GM21576 (cell line): ENCODE results near the gene ETHE1.

Experiments used
- ATAC-seq: cut with Tn5 transposase; IDR thresholded peaks from one replicate; pipeline ENCODE4 v1.9.1; 2021; ENCODE audit warnings: mild to moderate bottlenecking, moderate library complexity; ENCODE audit not compliant: unreplicated experiment

The ETHE1 gene, protein sequence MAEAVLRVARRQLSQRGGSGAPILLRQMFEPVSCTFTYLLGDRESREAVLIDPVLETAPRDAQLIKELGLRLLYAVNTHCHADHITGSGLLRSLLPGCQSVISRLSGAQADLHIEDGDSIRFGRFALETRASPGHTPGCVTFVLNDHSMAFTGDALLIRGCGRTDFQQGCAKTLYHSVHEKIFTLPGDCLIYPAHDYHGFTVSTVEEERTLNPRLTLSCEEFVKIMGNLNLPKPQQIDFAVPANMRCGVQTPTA

DNA sequence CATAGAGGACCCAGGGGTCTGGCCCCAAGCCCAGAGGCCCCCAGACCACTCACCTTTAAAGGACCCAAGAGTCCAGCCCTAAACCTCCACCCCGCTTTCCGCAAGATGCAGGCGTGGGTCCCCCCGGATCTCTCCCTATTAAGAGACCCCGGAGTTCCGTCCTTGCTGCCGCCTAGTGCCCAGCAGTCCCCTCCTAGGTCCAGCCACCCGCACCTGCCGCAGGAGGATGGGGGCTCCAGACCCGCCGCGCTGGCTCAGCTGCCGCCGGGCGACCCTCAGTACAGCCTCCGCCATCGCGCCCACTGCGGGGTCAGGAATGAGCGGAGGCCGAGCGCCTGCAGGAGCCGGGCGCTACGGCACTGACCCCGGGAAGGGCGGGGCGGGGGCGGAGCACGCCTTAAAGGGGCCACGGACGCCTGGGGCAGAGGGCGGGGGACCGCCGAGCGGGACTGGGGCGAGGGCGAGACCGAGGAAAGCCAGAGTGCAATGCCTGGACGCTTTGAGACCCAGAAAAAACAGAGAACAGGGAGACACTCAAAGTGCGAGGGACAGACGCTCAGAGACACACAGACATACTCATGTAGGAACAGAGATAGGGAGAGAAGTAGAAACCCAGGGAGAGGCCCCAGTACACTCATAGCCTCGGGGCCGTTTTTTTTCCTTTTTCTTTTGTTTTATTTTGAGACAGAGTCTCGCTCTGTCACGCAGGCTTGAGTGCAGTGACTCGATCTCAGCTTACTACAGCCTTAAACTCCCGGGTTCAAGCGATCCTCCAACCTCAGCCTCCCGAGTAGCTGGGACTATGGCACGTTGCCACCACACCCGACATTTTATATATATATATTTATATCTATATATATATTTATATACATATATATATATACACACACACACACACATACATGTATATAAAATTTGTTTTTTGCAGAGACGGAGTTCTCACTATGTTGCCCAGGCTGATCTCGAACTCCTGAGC lies at the start of gene ETHE1:
Gene ETHE1 (minus strand): TSS at position 318 of the 976 bp plus-strand sequence. CDS start 24 bp downstream, at position 294.
- ATAC-seq, result peak; percentile 56

DNA sequence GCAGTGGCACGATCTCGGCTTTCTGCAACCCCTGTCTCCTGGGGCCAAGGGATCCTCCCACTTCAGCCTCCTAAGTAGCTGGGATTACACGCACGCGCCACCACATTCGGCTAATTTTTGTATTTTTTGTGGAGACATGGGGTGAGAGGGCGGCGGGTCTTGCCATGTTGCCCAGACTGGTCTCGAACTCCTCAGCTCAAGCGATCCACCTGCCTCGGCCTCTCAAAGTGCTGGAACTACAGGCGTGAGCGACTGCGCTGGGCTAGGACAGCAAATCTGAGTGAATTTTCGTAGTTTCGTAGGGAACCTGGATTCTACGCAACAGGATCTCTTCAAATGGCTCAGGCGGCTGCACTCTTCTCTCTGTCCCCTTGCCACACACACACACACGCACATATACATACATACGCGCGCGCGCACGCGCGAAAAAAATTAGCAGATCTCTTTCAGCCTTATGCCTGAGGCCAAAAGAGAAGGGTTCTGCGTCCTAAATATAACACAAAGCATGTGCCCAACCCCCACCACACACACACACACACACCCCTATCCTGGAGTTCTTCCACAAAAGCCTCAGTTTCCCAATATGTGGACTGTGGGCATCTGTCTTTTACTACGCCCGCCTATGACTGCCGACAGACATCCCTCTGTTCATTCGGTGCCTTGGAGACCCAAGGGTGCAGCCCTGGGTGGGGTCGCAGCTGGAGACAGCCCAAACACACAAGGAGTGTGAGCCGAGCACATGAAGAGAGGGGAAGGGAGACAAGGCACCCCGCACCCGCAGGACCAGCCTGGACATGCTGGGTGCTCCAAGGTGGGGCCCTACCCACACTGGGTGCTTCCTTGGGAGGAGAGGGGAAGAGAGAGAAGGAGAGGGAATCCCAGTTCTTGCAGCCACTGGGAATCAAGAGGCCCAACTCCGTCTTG lies 49.2 kb upstream of the ETHE1 start:
- ATAC-seq, result no peak

DNA sequence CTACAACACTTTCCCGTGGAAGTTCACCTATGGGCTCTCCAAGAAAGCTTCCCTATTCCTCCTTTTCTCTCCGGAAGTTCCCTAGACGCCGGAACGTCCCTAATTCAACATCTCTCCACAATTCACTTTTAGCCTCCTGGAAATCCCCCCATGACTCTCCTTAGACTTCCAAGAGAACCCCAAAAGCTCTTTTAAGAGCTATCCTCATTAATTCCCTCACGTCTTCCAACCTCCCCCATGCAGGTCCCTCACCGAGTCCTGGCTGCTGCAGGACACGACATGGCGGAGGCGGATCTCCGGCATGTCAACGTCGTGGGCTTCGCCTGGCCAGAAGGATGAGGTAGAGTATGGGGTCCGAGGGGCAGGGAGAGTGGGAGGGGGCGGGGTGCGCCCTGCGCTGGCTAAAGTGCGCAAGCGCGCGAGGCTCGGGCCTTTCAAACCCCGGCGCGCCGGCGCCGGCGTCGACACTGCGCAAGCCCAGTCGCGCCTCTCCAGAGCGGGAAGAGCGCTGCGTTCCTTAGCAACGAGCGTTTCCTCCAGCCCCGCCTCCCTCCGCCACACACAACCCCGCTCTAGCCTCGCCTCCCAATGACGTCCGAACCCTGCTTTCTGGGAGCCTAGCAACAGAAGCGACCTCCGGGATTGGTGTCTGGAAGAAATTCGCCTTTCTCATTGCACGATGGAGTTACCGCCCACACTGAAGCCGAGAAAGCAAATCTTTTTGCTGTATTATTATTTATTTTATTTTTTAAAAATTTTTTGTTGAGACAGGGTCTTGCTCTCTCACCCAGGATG lies 48.4 kb upstream of the ETHE1 start, which contains the start of the genes PINLYP and XRCC1:
Gene PINLYP (plus strand): TSS at position 646 of the 795 bp plus-strand sequence. CDS start 1,391 bp downstream, outside the sequence.
Gene XRCC1 (minus strand): TSS at position 372 of the 795 bp plus-strand sequence. CDS start 69 bp downstream, at position 303.
- peak; percentile 94 for ATAC-seq

DNA sequence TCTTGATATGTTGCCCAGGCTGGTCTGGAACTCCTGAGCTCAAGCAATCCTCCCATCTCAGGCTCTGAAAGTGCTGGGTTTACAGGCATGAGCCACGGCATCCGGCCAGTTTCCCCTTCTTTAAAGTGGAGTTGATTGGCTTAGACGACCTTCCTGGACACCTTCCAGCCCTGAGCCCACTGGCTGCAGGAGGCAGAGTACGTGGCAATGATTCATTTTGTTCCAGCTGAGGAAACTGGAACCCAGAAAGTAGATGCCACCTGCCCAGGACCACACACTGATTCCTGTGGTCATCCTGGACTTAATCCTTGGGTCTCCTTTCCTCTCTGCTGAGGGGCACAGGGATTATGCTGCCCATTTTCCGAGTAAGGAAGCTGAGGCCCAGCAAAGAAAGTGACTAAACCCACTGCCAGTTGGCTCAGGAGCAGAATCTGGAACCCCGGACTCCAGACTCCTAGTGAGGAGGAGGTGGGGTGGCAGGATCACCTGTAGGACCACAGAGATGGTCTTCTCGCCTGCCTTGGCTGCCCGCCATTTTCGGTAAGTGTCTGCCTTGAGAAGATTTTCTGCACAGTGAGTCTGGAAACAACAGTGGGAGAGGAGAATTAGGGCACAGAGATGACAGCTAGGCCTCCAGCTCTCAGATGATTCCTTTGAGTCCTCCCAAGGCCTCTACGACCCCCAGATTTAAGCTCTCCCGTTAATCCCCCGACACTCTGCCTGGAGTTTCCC lies 47.6 kb upstream of the ETHE1 start:
- no peak for ATAC-seq

DNA sequence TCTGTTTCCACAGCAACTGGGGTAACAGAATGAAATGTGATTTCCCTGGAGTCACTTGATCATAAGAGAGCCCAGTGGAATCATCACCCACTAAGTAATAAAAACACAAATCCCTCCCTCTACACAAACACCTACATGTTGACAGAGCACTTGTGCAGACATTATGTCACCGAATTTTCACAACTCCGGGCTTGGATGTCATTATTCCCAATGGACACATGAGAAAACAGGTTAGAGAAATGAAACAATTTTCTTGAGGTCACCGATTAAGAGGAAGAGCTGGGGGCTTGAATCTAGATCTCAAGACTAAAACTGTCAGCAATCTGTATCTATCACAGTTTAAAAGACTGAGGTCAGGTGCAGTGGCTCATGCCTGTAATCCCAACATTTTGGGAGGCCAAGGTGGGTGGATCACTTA lies 45.2 kb upstream of the ETHE1 start:
- no peak for ATAC-seq

DNA sequence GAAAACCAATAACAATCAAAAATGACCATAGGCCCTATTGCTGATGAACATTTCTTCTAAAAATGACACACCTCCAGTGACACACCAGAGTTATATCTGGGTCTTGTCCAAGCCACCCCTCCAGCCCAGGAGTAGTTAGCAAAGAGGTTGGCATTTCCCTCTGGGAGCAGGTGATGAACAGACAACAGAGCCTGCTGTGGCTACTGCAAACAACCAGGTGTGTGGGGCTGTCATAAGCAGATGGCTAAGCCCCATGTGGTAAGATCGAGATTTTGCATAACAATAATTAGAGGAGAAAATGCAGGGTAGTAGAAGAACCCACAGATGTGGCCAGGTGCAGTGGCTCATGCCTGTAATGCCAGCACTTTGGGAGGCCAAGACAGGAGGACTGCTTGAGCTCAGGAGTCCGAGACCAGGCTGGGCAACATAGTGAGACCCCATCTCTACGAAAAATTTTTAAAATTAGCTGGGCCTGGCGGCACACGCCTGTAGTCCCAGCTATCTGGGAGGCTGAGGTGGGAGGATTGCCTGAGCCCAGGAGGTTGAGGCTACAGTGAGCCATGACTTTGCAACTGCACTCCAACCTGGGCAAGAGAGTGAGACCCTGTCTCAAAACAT lies 43.3 kb upstream of the ETHE1 start:
- ATAC-seq, result no peak

DNA sequence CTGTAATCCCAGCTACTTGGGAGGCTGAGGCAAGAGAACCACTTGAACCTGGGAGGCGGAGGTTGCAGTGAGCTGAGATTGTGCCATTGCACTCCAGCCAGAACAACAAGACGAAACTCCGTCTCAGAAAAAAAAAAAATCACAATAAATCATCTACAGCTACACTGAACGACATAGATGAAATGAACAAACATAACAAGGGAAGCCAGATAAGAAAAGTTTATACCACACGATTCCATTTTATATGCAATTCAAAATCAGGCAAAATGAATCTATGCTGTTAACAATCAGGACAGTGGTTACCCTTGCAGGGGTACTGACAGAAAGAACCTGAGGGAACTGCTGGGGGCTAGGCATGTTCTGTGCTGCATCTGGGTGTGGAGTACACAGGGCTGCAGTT lies 42.7 kb upstream of the ETHE1 start:
- no peak for ATAC-seq

DNA sequence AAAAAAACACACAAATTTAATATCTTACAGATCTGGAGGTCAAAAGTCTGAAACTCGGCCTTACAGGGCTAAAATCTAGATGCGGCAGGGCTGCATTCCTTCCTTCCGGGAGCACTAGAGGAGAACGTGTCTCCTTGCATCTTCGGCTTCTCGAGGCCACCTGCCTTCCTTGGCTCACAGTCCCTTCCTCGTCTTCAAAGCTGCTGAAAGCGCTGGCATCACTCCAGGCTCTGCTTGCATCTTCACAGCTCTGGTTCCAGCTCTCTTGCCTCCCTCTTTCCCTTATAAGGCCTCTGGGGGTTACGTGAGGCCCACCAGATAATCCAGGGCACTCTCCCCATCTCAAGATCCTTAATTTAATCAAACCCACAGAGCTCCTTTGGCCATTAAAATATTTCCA lies 37.8 kb upstream of the ETHE1 start:
- no peak for ATAC-seq

DNA sequence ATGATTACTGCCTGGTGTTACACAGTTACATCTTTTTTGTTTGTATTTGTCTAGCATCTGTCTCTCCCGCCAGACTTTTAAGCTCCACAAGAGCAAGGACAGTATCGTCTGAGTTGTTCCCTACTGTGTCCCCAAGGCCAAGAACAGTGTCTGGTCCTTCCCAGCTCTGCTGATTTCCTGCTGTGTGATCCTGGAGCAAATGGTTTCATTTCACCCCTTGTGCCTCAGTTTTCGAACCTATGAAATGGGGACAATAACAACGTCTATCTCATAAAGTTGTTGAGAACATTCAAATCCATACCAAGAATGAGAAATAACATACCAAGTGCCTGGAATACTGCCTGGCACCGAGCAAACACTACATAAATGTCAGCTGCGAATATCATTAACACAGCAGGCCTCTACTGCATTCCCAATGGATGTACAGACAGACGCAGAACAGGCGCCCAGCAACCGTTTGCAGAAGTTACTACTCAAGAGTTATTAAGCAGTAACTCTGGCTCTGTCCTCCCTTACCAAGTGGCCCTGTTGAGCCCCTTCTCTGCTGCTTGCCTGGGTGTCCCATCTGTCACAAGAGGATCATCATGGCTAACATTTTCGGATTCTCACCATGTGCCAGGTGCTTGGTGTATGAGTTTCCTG lies 36.9 kb upstream of the ETHE1 start:
- no peak for ATAC-seq

DNA sequence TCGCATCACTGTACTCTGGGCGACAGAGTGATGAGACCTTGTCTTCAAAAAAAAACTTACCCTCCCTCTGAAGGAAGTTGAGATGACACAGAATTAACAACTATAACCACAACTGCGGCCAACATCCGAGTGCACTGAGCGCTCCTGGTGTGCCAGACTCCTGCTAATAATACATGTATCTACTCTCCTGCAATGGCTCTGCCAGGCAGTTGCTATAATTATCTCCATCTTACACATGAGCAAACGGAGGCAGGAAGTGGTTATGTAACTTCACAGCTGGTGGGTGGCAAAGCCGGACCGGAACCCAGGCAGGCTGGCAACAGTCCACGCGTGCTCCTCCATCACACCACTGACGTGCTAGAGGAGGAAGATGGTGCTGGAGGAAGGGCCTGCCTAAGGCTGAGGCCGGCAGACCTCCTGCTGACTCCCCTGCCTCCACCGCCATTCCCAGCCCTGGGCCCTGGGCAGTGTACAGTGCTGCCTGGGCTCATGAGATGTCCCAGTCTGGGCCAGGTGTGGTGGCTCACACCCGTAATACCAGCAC lies 35.8 kb upstream of the ETHE1 start:
- ATAC-seq, result peak; percentile 61

DNA sequence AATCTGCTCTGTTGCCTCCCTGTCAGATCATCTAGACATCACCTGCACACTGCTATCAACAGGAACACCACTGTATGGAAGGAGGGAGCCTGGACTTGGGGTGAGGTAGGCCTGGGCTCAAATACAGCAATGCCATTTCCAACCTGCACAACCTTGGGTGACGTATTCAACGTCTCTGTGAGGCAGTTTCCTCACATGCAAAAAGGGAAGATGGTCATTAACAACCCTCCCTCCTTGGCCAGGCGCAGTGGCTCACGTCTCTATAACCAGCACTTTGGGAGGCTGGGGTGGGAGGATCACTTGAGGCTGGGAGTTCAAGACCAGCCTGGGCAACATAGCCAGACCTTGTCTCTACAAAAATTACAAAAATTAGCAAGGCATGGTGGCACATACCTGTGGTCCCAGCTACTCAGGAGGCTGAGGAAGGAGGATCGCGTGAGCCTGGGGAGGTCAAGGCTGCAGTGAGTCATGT lies 35.3 kb upstream of the ETHE1 start:
- no peak for ATAC-seq

DNA sequence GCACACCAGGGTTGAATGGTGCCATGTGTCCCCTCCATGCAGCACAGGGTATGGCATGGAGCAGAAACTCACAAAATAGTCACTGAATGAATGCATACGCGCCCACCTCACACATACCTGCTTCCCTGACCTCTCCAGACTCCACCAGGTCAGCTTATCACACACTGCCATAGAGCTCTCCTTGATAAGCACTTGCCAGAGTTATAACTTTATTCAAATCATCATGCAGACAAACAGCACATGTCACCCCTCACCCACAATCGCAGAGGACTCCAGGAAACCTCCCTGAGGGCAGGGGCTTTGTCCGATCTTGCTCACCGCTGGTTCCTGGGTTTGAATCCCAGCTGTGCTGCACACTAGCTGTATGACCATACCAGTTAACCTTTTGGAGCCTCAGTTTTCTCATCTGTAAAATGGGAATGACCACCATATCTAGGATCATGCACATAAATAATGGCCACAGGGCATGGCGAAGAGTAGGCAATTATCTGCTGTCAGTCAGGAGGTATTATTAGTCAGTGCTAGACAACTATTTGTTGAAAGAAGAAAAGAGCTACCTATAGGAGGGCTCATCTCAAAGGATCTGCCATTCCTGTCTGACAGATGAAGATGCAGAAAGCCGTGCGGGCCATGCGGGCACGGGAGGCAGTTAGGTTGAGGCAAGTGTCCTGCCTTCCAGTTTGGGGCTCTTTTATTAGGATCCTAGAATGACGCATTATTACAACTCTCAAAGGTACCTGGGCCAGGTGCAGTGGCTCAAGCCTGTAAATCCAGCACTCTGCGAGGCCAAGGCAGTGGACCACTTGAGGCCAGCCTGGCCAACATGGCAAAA lies 34.4 kb upstream of the ETHE1 start:
- no peak for ATAC-seq

DNA sequence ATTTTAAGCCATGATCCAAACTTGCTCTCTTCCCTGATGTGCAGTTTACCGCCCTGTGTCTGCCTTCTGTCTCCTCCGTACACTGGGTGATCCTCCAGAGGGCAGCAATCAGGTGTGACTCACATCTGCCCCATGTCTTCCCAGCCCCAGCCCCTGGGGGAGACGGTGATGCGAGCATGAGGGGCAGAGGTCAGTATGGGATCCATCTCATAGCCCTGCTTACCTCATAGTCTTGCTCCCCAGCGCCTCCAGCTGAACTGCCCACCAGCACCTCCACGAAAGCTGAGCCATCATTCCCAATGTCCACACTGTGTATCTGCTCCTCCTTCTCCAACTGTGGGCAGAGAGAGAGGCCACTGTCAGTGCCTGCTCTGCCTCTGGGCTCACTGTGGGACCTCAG lies 33.7 kb upstream of the ETHE1 start:
- ATAC-seq, result no peak

DNA sequence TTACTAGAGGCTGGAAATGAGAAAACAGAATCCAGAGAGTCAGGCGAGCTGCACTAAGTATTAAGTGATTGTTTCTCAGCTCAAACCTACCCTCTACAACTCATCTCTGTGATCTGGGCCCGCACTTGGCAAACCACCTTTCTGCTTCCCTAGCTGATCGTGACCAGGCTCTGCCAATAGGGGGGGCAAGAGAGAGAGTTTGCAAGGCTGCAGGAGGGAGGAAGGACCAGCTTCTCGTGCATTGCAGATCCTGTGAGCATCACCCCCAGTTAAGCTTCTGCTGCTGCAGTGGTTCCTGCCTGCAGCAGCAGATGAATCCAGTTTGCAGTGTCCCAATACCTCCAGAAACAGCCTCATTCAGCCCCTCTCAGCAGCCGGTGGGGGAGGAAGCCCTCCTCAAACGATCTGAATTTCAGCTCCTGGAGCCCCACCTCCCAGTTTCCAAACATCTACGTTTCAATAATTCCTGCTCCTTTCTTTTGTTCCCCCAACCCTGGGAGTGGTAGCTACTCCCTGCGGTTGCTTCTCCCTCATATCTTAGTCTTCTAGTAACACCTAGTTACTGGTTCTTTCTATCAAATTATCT lies 28.3 kb upstream of the ETHE1 start:
- ATAC-seq, result no peak

DNA sequence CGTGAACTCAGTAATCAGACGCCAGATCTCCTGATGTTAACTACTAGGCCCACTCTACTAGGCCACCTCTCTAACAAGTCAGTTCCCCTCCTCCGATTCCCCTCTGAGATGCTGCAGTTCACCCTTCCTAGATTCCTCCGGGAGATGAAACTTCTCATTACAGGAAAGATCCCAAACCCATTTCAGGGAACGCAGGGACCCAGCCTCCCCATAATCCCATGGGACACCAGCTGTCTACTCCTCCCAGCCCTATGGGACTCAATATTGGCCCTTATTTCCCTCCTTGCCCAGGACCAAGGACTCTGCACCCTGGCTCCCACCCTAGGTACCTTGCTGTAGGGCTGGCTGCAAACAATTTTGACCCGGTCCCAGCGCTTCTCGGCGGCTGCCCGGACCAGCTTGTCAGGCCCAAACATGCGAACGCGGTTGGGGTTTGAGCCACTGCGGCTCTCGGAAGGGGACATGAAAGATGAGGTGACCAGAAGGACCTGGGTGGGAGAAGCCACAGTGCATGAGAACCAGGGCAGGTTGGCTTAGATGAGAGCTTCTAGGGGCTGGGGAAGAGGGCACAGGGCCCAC lies 27.4 kb upstream of the ETHE1 start:
- no peak for ATAC-seq

DNA sequence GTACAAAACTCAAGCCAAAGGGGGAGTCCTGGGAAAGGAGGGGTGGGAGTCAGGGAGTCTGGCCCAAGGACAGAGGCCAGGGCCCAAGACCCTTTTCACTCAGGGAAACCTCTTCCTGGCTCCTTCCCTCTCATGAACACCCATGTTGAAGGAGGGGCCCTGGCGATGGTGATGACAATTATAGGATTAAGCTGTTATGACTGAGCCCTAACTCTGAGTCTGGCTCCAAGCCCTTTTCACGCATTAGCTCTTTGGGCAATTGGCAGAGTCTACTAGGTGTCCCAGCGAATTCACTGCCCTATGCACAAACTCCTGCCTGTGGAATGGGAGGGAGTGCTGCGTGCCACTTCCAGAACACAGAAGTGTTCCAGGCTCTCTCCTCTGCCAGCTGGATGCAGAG lies 26.7 kb upstream of the ETHE1 start:
- no peak for ATAC-seq
